Measurements from ENCODE around the gene ST6GALNAC6.
"Not testable (repeated sequence)": the region's sequence is repeated elsewhere in the genome, so short reads cannot be mapped to it uniquely, and the experiment has no call there.

The ST6GALNAC6 gene

DNA sequence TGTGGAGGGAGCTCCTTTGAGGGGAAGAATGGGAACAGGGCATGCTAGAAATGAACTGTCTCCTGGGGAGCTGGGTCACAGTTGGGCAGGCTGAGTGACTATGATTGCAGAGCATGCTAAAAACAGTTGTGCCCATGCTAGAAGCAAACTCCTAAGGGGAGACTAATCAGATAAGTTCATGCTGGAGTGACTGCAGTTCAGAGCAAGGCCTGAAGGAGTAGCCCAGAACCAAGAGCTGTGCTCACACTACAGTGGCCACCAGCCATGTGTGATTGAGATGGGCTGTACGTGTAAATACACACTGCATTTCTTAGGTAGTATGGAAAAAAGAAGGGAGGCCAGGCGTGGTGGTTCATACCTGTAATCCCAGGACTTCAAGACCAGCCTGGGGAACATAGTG lies 11.6 kb downstream of the ST6GALNAC6 start:
- no peak for DNase-seq

DNA sequence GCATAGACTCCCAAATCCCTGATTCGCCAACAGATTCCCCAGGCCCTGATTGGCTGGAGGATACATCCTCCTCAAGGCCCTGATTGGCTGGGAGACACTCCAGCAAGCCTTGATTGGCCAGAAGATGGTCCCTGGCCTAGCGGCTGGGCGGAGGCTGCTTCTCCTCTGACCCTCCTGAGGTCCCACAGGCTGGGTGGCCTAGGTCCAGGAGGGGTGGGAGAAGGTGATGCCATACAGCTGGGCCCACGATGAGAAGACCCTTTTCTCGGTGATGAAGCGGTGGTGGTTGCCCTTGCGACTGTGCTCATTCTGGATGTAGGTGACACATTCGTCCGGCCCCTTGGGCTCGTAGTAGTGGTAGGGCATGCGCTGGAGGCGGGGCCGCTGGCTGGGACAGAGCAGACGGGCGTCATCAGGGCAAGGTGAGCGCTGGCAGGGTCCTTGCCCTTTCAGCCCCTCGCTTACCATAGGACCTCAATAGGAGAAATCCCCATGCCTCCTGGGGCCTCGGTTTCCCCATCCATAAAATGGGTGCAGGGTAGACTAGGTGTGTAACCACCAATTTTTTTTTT lies 12.9 kb downstream of the ST6GALNAC6 start:
- DNase-seq = peak; percentile 28

GRCh38 chr9:127885508-127886281 lies 13.7 kb downstream of the ST6GALNAC6 start:
- DNase-seq = no peak

DNA sequence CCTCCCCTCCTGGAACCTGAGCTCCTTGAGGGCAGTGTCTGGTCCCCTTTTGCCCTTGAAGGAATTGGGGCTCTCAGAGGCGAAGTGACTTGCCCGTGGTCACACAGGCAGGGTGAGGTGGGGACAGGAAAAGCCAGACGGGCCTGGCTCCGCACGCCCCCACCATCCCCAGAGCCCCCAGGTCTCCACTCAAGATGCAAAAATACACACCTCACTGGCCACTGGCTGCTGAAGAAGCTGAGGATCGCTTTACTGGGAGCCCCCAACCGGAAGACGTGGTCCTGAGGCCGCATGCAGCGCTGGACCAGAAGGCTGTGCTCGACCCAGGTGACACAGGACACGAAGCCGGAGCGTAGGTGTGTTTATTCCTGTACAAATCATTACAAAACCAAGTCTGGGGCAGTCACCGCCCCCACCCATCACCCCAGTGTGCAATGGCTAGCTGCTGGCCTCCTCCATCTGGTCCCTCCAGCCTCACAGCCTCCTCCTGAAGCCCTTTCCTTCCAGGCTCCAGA lies 14.4 kb downstream of the ST6GALNAC6 start:
- no peak for DNase-seq

DNA sequence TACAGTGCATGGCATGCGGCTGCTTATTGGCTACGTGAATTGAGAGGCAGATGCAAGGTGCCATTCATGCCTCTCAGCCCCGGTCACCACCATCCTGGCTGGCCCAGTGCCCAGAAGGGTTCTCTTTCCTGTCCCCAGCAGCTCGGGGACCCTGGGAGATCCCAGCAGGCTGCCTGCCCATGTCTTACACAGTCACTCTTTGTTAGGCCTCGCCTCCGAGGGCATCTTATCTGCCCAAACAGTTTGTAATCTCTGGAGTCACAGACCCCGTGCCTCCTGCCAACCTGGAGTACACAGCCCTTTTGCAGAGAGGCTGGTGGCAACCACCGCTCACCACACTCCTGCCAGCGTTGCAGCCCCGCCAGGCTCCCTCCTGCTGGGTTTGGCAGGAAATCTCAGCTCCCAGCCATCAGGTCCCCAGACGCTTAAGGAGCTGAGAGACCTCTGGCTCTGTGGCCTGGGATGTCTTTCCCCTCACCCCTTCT lies 14.9 kb downstream of the ST6GALNAC6 start:
- peak; percentile 91 for DNase-seq

DNA sequence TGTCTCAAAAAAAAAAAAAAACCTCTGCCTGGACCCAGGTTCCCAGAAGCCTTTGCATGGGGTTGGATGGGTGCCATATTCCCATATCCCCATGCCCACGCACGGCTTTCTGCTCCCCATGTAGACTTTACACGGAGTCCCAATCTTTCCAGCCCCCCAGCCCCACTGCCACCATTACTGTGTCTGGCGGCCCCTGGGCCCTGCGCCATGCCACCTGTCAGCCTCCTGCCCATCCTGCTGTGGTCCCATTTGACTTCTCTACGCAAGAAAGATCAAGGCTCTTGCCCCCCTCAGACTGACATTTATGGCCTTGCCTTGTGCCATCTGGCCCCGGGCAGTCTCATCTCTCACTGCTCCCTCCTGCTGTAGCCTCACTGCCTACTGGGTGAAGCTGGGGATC lies 15.4 kb downstream of the ST6GALNAC6 start:
- no peak for DNase-seq

- not testable (repeated sequence) for DNase-seq
These were observed 17.7 kb downstream of the ST6GALNAC6 start for GRCh38 chr9:127881715-127882114.

DNA sequence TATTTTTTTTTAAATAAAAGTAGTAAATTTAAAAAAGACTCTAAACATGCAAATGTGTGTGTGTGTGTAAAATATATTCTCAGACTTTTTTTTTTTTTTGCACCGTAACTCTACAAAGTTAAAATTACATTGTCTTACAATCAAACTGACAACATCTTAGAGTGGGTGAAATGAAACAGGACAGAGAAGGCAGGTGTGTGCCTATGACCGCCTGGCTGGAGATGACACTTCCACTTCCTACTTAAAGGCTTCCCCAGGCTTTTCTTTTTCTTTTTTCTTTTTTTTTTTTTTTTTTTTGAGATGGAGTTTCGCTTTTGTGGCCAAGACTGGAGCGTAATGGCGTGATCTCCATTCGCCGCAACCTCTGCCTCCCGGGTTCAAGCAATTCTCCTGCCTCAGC lies 19.3 kb downstream of the ST6GALNAC6 start:
- DNase-seq = no peak

- DNase-seq = no peak
These were observed 20.6 kb downstream of the ST6GALNAC6 start for GRCh38 chr9:127878652-127879390.

DNA sequence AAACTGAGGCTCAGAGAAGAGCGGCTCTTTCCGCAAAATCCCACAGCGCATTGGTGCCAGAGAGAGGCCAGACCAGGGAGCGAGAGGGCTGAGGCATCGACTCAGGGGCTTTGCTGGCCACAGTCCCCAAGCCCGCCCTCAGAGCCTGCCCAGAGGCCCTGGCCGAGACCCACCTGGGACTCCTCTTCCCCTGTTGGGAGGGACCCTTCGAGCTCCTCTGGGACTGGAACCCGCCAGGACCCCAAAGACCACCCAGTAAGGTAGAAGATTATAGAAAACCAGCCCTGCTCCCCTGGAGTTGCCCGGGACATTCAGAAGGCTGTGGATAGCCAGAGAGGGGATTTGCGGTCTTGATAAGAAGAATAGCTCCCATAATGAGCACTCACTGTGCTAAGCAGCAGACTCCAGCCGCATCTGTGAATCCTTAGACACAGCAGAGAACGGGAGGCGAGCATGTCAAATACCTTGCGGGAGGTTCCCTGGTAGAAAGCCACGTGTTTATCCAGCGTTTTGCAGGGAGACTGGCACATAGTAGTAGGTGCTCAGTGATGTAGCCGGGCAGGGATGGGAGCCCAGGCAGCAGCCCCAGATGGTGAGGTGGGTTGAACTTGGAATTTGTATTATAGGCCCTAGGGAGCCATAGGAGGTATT lies 21.3 kb downstream of the ST6GALNAC6 start:
- DNase-seq = no peak

GRCh38 chr9:127877566-127877998 lies 21.8 kb downstream of the ST6GALNAC6 start, which contains the start of gene AK1:
TSS of gene AK1 (minus strand) at chr9:127877675. CDS start at chr9:127874617, 3,058 bp downstream.
- peak; percentile 87 for DNase-seq

- DNase-seq = no peak
These were observed 22.4 kb downstream of the ST6GALNAC6 start for GRCh38 chr9:127876764-127877562.

DNA sequence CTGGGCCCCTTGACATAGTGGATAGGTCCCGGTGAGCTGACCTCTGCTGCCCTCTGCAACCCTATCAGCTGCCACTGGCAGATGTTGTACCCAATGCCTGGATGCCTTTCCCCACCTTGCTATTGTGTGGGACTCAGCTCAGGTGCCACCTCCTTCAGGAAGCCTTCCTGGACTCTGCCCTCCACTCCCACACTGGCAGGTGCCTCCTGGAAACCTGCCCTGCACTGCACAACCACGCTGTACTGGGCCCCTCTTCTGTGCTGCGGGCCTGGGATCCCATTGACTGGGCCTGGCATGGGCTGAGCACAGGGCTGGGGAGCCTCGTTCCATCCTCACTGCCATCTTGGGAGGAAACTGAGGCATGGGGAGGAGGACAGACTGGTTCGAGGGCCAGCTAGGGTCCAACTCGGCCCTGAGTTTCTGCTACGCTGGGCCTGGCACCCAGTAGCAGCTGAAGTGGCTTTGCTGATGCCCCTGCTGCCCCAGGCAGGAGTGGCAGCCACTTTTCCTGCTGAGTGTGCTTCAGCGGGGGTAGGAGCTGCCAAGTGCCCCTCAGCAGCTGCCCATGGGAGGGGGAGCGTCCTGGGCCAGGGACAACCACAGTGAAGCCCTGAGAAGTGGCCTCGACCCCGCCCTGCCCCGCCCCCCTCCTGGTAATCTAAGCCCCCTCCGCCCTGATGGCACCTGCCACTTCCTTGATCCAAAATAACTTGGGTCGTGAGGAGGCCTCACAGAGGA lies 23.2 kb downstream of the ST6GALNAC6 start:
- no peak for DNase-seq

GRCh38 chr9:127875306-127875966 lies 24.0 kb downstream of the ST6GALNAC6 start:
- DNase-seq = no peak

DNA sequence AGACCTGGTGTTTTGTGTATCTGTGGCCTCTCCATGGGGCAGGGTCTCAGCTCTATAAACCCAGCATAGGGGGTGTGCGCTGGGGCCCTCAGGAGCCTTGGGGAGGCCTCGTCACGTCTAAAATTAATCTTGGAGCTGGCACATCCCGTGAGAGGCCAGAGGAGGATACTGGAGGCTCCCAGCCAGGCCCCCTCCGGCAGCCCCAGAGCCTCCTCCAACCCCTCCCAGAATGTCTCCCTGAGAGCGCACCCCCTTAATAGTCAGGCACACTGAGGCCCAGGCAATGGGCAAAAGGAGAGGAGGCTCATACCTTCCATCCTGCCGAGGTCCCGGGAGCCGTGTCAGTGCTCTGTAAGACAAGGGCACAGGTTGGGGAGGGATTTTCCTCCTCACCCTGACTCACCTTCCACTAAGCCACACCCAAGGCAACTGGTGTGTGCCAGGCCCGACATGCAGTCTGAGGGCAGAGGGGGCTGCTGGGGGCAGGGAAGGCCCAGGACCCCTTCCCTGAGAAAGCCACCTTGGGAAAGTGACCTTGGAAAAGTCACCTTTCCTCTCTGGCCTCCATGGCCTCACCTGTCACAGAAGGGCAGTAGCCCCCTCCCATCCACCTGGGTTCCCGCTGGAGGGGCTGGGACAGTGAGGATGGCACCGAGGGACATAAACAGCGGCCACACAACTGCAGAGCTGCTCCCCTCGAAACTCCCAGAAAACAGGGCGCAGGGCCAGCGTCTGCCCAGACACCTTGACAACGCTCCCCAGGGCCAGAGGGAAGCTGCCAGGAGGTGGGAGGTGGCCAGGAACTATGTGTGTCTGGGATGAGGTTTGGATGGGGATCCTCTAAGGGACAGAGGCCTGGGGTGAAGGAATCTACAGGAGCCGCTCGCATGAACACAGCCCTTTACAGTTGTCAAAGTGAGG lies 24.8 kb downstream of the ST6GALNAC6 start:
- no peak for DNase-seq

DNA sequence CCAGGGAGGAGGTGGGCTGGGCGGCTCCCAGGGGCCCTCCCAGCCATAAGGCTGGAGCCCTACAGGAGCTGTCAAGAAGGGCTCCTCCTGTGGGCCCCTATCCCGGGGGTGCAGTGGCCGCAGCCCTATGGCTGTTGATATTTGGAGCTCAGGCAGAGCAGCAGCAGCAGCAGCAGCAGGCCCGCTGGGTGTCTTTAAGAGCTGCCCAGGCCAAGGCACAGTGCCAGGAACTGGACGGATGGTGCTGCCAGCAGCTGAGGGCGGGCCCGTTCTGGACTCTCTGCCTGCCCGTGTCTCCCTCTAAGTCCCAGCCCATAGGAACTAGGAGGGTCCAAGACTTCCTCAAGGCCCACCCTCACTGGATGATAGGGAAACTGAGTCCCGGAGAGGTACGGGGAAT lies 25.5 kb downstream of the ST6GALNAC6 start:
- DNase-seq = no peak

DNA sequence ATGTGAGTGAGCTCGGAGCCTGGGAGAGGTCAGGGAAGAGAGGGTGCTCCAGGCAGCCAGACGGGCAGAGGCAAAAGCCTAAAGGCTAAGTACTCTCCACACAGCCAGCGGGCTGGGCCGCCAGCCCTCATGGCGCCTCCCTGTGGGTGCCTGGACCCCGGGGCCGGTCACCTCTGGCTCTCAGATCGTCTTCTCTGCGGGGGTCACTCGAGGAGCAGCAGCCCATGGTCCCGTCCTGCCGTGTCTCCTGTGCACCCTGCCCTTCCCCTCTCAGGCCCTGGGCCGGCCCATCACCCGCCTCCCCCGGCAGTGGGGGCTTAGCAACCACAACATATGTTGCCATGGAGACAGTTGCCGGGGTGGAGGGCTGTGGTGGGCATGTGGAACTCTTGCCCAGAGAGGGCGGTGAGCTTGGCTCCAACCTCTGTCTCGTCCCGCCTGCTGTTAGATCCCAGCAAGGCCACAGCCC lies 26.1 kb downstream of the ST6GALNAC6 start:
- DNase-seq = no peak

- no peak for DNase-seq
These were observed 26.8 kb downstream of the ST6GALNAC6 start for GRCh38 chr9:127872369-127873222.

All from NCI-H69 (cell line).